HepG2 (cell line): ENCODE results near the gene MGAT5. TPM values are rescaled to one million over a fixed set of nuclear protein-coding genes. Genes with fewer than 3 reads are reported as not detected.

Experiments
- ATAC-seq: fragments of 200-7000 bp; cut with Tn5 transposase; 3 replicates; pipeline ENCODE4 v1.9.1; 2020; ENCODE audit warnings: mild to moderate bottlenecking, moderate library complexity
- BruUV-seq: library from RNA; stranded (reverse); fragments of 400-500 nt; replicated peaks from 2 replicates; lab custom pipeline; 2021; lab: Mats Ljungman, UMichigan
- CTCF ChIA-PET: fragments of 300-600 bp; formaldehyde crosslinking; extraction: SDS; loops from one replicate; lab custom pipeline; 2021; ENCODE audit warnings: low total read pairs, inconsistent platforms, low intra/inter-chr PET ratio; lab: Yijun Ruan, JAX
- POLR2A ChIA-PET: fragments of 350-600 bp; sonication (Branson Sonifier 250); formaldehyde crosslinking; loops from one replicate; lab custom pipeline; 2020; ENCODE audit warnings: antibody characterized with exemption, inconsistent platforms; lab: Yijun Ruan, JAX
- DNase-seq: peaks from one replicate; pipeline ENCODE4 v3.0.0-alpha.2; 2015; ENCODE audit warnings: low spot score
- FAIRE-seq: peaks from 3 replicates; lab custom pipeline; 2011; peaks lifted over from hg19 to GRCh38; lab: Jason Lieb, UNC
- H2AFZ ChIP-seq: one replicate; pipeline ENCODE4 v1.6.1; 2011; ENCODE audit warnings: low read length, inconsistent platforms
- H3K27ac ChIP-seq: fragments of 300-600 bp; 3 replicates; pipeline ENCODE4 v1.8.0; 2011; ENCODE audit warnings: mixed run types, mild to moderate bottlenecking, mixed read lengths, low read length, inconsistent platforms; ENCODE audit not compliant: insufficient read depth; ENCODE audit errors: extremely low read length
- H3K27me3 ChIP-seq, 2 experiments: fragments of 200-600 bp in 1 of 2; 2 replicates in 1 of 2; 3 replicates in 1 of 2; pipeline versions ENCODE4 v1.6.0 to v1.8.0; 2011; ENCODE audit warnings: low read length in 2 of 2, mild to moderate bottlenecking in 2 of 2, moderate library complexity in 2 of 2, inconsistent platforms in 1 of 2; ENCODE audit not compliant: insufficient read depth in 2 of 2, control insufficient read depth in 1 of 2
- H3K36me3 ChIP-seq, 2 experiments: fragments of 200-600 bp in 1 of 2; replicated peaks in 1 of 2; 2 replicates in 1 of 2; 3 replicates in 1 of 2; pipeline versions ENCODE4 v1.5.1 to v1.8.0; 2011; ENCODE audit warnings: low read length in 2 of 2, inconsistent platforms in 1 of 2; ENCODE audit not compliant: insufficient read depth in 2 of 2, control insufficient read depth in 1 of 2
- H3K4me1 ChIP-seq: 2 replicates; pipeline ENCODE4 v1.5.1; 2012; ENCODE audit warnings: low read length, inconsistent platforms; ENCODE audit not compliant: insufficient read depth
- H3K4me2 ChIP-seq: 2 replicates; pipeline ENCODE4 v1.6.0; 2011; ENCODE audit warnings: low read depth, low read length, inconsistent platforms
- H3K4me3 ChIP-seq, 3 experiments: fragments of 200-600 bp in 1 of 3; sonication (generic), shearing (Covaris generic) in 1 of 3; replicated peaks in 1 of 3; 2 replicates each; pipeline ENCODE4 v1.5.1; 2011 to 2016; ENCODE audit warnings: low read length in 3 of 3, inconsistent platforms in 2 of 3, low read depth in 2 of 3, mild to moderate bottlenecking in 2 of 3, control low read depth in 1 of 3, mixed read lengths in 1 of 3; ENCODE audit not compliant: insufficient read depth in 1 of 3
- H3K79me2 ChIP-seq: one replicate; pipeline ENCODE4 v1.6.1; 2011; ENCODE audit warnings: low read length, inconsistent platforms; ENCODE audit not compliant: insufficient read depth
- H3K9ac ChIP-seq: 2 replicates; pipeline ENCODE4 v1.6.0; 2011; ENCODE audit warnings: mild to moderate bottlenecking, low read depth, low read length, inconsistent platforms; ENCODE audit not compliant: insufficient read depth
- H3K9me3 ChIP-seq: 2 replicates; pipeline ENCODE4 v1.5.1; 2012; ENCODE audit warnings: mild to moderate bottlenecking, low read length
- H4K20me1 ChIP-seq: 2 replicates; pipeline ENCODE4 v1.6.0; 2011; ENCODE audit warnings: inconsistent platforms, mild to moderate bottlenecking, low read length, moderate library complexity; ENCODE audit not compliant: insufficient read depth
- LRRFIP1 ChIP-seq: sonication (generic); formaldehyde crosslinking; conservative IDR thresholded peaks from 2 replicates; pipeline ENCODE4 v1.4.0; 2020; ENCODE audit warnings: missing genetic modification reagents
- RBFOX2 ChIP-seq: fragments of 200-400 bp; formaldehyde crosslinking; IDR thresholded peaks from 2 replicates; pipeline ENCODE4 v1.6.1; 2017; ENCODE audit warnings: low read depth, mild to moderate bottlenecking, low read length
- ZNF563 ChIP-seq: sonication (generic); formaldehyde crosslinking; IDR thresholded peaks from 2 replicates; pipeline ENCODE4 v1.8.0; 2022; ENCODE audit warnings: mild to moderate bottlenecking, moderate library complexity, missing genetic modification reagents
- ZNF724P ChIP-seq: sonication (generic); formaldehyde crosslinking; IDR thresholded peaks from 2 replicates; pipeline ENCODE4 v1.8.0; 2022; ENCODE audit warnings: missing genetic modification reagents, borderline replicate concordance
- ZNF790 ChIP-seq: sonication (generic); formaldehyde crosslinking; IDR thresholded peaks from 2 replicates; pipeline ENCODE4 v1.8.0; 2022; ENCODE audit warnings: missing genetic modification reagents, mild to moderate bottlenecking, borderline replicate concordance
- WGBS: methylation state at CpG from one replicate; pipeline ENCODE4 v1.1.6; 2017; ENCODE audit warnings: low lambda C conversion rate; 5-methylcytosine and 5-hydroxymethylcytosine counted together
- in situ Hi-C: cut with HindIII; loops from 2 replicates; pipeline ENCODE4 v1.10.0; 2017; ENCODE audit warnings: low pct_unique_long_range_greater_than_20kb; ENCODE audit not compliant: extremely low pct_ligation_motif_present
- intact Hi-C: fragments of 100-400 bp; cut with micrococcal nuclease; formaldehyde crosslinking; loops from one replicate; pipeline ENCODE4 v1.10.0; 2022; ENCODE audit not compliant: unreplicated experiment
- polyA plus RNA-seq, 8 experiments: library from polyadenylated mRNA; depleted of rRNA in 3 of 8; stranded (reverse) in 7 of 8; unstranded in 1 of 8; fragments of >200 nt; fragmentation: Illumina TruSeq in 4 of 8; extraction: Trizol in 4 of 8; gene quantifications; 2 replicates each; pipeline versions ENCODE4 v1.2.1 to v1.2.3, GENCODE V29; 2011 to 2016; ENCODE audit warnings: low read depth in 4 of 8, missing spikeins in 1 of 8, mixed read lengths in 1 of 8; ENCODE audit not compliant: insufficient read depth in 1 of 8
- total RNA-seq, 5 experiments: library from RNA; depleted of rRNA; stranded (reverse); fragments of >200 nt; fragmentation: Illumina TruSeq; extraction: Trizol; gene quantifications; 2 replicates each; pipeline ENCODE4 v1.2.3, GENCODE V29; 2016; ENCODE audit warnings: low read depth in 1 of 5
- TF ChIP-seq, protein P1 (sequence below): sonication (generic); formaldehyde crosslinking; IDR thresholded peaks from 2 replicates; pipeline ENCODE4 v1.4.0; 2020; ENCODE audit warnings: missing genetic modification reagents

The MGAT5 gene
- total and polyA plus RNA-seq, 2 of the 13 experiments (the other 11 are each of a cell fraction or from before 2014, with no cell fraction given): 33.1 to 60.2 TPM

- 89% methylated on average over 1 of the region's 1 CpG for WGBS
- Histone ChIP-seq H2AFZ (no peak overlapping the region), H3K79me2 (peaks cover 34% of the 10 kb centered on the region), H3K9me3 (no peaks in the 10 kb centered on the region), H3K4me1 (peaks cover 66% of the 10 kb centered on the region), H3K27ac (no peak overlapping the region), H4K20me1 (no peaks in the 10 kb centered on the region; the same call in 1 of the 2 replicates), H3K27me3 (no peaks in the 10 kb centered on the region), H3K4me3 (no peak overlapping the region), H3K4me2 (no peak overlapping the region), H3K9ac (no peak overlapping the region)
- FAIRE-seq (no peak), ATAC-seq (no peak)
- in situ Hi-C loops (loop anchor here (10.0 kb wide), 1 partner anchor 172 kb away; no protein-coding TSS in a partner anchor), intact Hi-C loops (no loop called here)
- BruUV-seq: no TSS peak
- CTCF ChIA-PET: no interaction called here
- TF ChIP-seq ZNF563 (CRISPR knock-in tag) (no peak), ZNF790 (CRISPR knock-in tag) (no peak), RBFOX2 (no peak), ZNF724P (CRISPR knock-in tag) (no peak), LRRFIP1 (CRISPR knock-in tag) (no peak)
- TF ChIP-seq, protein P1, sequence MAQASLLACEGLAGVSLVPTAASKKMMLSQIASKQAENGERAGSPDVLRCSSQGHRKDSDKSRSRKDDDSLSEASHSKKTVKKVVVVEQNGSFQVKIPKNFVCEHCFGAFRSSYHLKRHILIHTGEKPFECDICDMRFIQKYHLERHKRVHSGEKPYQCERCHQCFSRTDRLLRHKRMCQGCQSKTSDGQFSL: no peak
- TF ChIP-seq, all 625 proteins: peak for 0
- H3K36me3 ChIP-seq: 0 out of 5 replicates have a peak, but pooled peaks cover 0 to 1% of the 10 kb centered on the region in 2 experiments
- DNase-seq: no peak
- POLR2A ChIA-PET: interaction anchor here (1.3 to 2.5 kb wide), 3 partner anchors 9 to 169 kb away, joined by 3 to 14 read pairs (median 6); no protein-coding TSS in a partner anchor
Measured at GRCh38 chr2:134243244-134243643, 10.6 kb upstream of the MGAT5 start.
